ENCODE results near the gene ABCC3. TPM values are rescaled to one million over a fixed set of nuclear protein-coding genes. Genes with fewer than 3 reads are reported as not detected.

The ABCC3 gene
- total RNA-seq (2022; extraction: Qiagen RNA extraction; ENCODE audit: low read depth) = 122 to 146 TPM (median 140 TPM) in 5 replicates

GRCh38 chr17:50634224-50634914 lies at the start of gene ABCC3:
ABCC3 (plus strand) TSS chr17:50634881; CDS start chr17:50634937, 56 bp downstream.

GRCh38 chr17:50707289-50708049 lies 72.8 kb downstream of the ABCC3 start, which contains the start of gene ANKRD40:
ANKRD40 (minus strand) TSS chr17:50707914; CDS start chr17:50707654, 260 bp downstream.

GRCh38 chr17:50719144-50719923 lies 84.7 kb downstream of the ABCC3 start, which contains the start of gene LUC7L3:
LUC7L3 (plus strand) TSS chr17:50719603; CDS start chr17:50719733, 130 bp downstream.

Other genes with a start within 250 kb of the ABCC3 start
- 237 to 256 TPM (median 243 TPM) in 5 replicates for gene LRRC59, start 237.4 kb upstream of the ABCC3 start, total RNA-seq (2022; extraction: Qiagen RNA extraction; ENCODE audit: low read depth)
- 10.0 to 14.9 TPM (median 13.5 TPM) in 5 replicates for gene ACSF2, start 208.7 kb upstream of the ABCC3 start, total RNA-seq (2022; extraction: Qiagen RNA extraction; ENCODE audit: low read depth)
- not detected in 5 replicates for gene CHAD, start 166.0 kb upstream of the ABCC3 start, total RNA-seq (2022; extraction: Qiagen RNA extraction; ENCODE audit: low read depth)
- 25.7 to 40.1 TPM (median 36.4 TPM) in 5 replicates for gene RSAD1, start 156.0 kb upstream of the ABCC3 start, total RNA-seq (2022; extraction: Qiagen RNA extraction; ENCODE audit: low read depth)
- 0.07 to 1.0 TPM (median 0.45 TPM) in 5 replicates for gene MYCBPAP, start 126.4 kb upstream of the ABCC3 start, total RNA-seq (2022; extraction: Qiagen RNA extraction; ENCODE audit: low read depth)
- 0.15 to 0.31 TPM (median 0.23 TPM) in 5 replicates for gene EPN3, start 102.1 kb upstream of the ABCC3 start, total RNA-seq (2022; extraction: Qiagen RNA extraction; ENCODE audit: low read depth)
- 73.4 to 87.2 TPM (median 79.8 TPM) in 5 replicates for gene SPATA20, start 87.7 kb upstream of the ABCC3 start, total RNA-seq (2022; extraction: Qiagen RNA extraction; ENCODE audit: low read depth)
- 3.9 to 5.1 TPM (median 4.4 TPM) in 5 replicates for gene CACNA1G, start 74.2 kb upstream of the ABCC3 start, total RNA-seq (2022; extraction: Qiagen RNA extraction; ENCODE audit: low read depth)
- gene ANKRD40, start 73.0 kb downstream of the ABCC3 start, total RNA-seq (2022; extraction: Qiagen RNA extraction; ENCODE audit: low read depth) = 45.5 to 50.9 TPM (median 49.6 TPM) in 5 replicates
- gene LUC7L3, start 84.7 kb downstream of the ABCC3 start, total RNA-seq (2022; extraction: Qiagen RNA extraction; ENCODE audit: low read depth) = 74.2 to 94.9 TPM (median 85.2 TPM) in 5 replicates
- not detected in 5 replicates for gene ANKRD40CL, start 132.6 kb downstream of the ABCC3 start, total RNA-seq (2022; extraction: Qiagen RNA extraction; ENCODE audit: low read depth)
- not detected in 5 replicates for gene WFIKKN2, start 200.7 kb downstream of the ABCC3 start, total RNA-seq (2022; extraction: Qiagen RNA extraction; ENCODE audit: low read depth)
- 70.5 to 102 TPM (median 74.8 TPM) in 5 replicates for gene TOB1, start 231.5 kb downstream of the ABCC3 start, total RNA-seq (2022; extraction: Qiagen RNA extraction; ENCODE audit: low read depth)